Activated gamma-delta T cell (primary cell): Measurements from ENCODE around the gene PAPPA2.

Source experiments
- DNase-seq: peaks from one replicate; lab custom pipeline; 2025; lab: John Stamatoyannopoulos, UW

PAPPA2 gene

DNA sequence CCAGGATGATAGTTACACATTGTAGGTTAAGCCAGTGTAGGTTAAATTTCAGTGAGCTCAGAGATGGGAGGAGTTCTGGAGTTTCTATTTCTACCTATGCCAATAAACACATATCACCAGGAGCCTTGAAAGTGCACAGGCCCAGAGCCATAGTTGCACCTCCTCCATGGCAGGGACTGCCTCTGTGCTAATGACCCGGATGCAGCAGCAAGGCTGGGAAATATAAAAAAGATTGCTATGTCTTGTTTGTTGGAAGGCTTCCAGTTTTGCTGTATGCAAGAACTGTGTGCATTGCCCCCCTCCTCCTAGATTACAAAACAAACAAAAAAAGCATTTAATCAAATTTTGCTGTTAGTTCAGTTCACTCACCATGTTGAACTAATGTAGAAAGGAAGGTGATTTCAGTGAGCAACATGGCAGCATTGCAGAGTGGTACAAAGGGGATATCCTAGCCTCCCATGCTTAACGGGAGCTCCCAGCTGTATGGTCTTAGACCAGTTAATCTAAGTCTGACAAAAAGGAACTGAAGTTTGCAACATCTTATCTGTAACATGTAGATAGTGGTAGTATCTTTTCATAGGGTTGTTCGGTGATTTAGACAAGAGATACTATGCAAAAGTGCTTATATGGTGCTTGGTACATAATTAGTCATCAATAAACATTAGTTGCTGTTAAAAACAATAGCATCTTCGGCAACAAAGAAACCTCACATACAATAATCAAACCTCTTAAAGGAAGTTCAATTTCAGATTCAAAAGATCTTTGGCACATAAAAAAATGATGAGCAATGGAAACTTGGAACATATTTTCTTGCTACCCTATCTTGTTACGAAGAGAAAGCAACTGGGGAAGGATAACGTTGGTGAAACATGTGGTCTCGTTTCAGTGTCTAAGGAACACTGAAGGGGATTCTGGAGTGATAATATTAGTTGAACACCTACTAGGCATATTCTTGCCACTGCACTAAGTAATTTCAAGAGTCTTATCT, 392.1 kb downstream of the PAPPA2 start:
- no peak for DNase-seq

DNA sequence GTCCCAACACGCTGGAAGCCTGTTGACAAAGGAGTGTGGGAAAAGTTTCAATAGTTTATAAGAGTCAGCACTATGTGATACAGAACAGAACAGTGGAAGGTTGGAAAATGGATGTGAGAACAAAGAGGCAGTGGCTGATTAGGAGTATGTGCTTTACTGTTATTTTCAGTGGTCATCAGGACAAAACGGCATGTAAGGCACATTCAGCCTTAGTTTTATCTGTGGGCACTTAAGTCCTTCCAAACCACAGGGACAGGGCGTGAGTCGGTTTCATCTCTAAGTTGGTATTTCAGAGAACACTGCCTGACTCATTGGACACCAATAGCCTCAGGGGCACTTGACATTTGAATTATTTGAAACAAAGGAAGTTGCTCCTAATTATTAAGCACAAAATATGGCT, 394.7 kb downstream of the PAPPA2 start:
- DNase-seq = no peak

DNA sequence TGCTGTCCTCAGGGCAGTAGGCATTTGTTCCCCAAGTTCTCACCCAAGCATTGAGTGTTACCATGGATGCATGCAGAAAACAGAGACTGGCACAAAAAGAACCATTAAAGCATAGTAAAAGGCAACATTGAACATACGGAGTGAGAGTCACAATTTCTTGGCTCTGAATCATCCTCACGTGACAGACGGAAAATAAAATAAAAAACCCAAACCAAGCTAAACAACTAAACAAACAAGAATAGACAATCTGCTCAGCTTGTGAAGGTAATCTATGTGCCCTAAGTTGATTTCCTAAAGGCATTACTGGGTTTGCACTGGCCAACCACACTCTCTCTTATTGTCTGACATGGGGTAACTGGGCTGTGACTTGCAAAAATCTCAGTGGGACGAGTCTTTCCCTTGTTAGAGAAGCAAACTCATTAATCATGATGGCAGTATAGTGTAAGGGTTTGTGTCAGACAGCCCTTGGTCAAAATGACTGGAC, 395.5 kb downstream of the PAPPA2 start:
- no peak for DNase-seq

DNA sequence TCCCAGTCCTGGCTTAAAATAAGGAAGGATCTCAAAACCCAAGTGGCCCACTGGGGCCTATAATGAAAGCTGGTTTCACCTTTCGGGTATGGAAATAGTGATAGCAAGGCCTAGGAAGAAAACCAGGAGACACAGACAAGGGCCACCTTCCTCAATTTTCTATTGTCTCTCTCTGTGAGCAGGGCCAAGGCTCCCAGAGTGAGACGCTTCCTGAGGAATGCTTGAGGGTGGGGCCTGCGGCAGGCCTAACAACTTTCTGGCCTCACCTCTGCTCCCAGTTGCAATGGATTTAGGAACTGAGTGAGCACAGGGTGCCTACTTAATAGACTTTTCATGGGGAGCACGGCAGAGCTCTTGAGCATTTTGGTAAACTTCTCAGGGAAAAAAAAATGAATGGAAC, 400.6 kb downstream of the PAPPA2 start:
- DNase-seq = no peak

DNA sequence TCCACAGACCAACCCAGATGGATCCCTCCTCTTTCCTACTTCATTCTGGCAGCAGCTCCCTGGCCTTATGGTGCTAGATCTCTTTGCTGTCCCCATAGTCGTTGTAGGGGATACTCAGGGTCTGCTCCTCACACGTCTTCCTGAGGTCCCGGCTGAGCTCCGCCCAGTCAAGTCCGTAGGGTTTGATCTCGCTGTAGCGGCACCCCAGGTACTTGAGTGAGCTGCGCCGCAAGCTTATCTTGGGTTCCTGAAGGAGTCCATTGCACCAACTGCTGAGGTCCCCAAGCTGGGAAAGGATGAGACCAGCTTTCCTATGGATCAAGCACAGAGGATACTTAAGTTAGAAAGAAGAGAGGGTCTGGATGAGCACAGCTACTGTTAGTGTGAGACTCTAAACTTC, 401.2 kb downstream of the PAPPA2 start:
- DNase-seq = no peak

DNA sequence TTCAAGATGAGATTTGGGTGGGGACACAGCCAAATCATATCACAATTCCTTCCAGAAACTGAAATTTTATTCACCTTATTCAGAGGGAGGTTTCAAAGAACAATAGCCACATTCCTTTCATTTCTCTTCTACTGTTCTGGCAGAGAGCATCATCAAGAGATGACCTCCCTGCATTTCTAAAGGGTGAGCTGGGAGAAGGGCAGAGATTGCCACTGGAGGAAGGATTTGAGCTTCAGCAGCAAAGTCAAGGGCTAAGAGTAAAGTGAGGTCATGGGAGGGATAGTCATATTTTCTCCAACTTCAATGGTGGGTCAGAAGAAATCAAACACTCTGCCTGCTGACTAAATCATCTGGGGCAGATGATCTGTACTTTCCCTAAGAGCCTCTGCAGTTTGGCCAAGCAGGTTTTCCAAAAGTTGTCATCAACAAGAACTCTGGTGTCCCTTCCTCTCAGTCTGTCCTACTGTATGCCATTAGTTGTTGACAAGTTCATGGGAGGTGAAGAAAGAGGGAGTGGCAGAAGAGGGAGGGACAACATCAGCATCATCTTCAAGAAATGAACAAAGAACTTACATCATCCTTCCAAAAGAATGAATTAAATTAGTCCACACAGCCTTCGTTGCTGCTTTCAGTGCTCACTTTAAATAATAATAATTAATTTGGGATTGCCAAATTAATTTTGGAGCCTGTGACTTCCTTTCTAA, 403.2 kb downstream of the PAPPA2 start:
- DNase-seq = no peak

DNA sequence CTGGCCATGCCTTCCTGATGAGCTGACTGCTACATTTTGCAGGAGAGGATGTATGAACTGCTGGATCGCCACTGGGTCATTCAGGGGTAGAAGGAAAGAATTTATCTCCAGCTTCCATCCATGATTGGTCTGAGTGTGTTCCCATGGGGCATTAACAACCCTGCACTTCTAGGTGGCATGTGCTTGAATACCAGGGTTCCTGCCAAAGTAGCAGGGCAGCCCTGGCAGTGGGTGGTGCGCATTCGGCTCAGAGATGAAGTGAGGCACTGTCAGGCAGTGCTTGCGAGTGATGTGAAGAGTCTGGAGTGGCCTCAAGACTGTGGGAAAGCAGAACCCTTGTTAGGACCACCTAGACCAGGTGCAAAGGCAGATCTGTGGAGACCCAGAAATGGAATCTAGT, 406.6 kb downstream of the PAPPA2 start:
- DNase-seq = no peak

DNA sequence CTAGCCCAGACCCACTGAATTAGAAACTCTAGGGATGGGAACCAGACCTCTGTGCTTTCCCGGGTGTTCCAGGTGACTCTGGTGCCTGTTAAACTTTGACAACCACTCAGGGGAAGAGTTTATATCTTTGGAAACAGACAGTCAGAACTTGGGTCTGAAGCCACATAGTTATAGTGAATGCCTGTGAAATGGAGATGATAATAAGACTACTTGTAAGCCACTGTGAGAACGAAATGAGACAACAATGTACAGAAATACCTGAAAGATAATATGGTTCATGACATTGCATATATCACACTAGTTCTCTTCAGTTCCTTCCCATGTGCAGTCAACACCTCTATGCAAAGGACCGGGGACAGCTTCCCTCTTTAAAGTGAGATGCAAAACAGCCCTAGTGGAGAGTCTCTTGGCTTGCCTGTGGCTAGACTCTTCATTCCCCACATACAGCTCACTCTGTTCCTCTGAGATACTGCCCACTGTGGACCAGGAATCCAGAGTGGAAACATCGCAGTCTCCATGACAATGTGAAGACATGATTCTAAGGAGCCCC, 414.1 kb downstream of the PAPPA2 start:
- DNase-seq = no peak

DNA sequence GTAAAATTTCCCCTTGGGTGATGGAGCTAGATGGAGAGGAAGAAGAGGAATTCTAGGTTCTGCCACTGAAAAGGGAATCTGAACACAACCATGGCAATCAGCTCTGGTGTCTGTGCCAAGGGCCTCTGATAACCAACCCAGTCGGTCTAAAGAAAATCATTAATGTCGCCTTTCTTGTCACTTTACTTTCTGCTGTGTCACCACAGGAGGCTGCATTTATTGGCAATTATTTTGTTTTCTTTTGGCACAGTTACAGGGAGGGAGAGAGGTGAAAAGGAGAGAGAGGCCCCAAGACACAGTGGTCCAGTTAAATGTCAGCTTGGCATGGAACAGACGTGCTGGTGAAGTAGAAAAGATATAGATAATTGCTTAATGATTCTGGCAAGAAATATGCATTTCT, 414.6 kb downstream of the PAPPA2 start:
- no peak for DNase-seq

DNA sequence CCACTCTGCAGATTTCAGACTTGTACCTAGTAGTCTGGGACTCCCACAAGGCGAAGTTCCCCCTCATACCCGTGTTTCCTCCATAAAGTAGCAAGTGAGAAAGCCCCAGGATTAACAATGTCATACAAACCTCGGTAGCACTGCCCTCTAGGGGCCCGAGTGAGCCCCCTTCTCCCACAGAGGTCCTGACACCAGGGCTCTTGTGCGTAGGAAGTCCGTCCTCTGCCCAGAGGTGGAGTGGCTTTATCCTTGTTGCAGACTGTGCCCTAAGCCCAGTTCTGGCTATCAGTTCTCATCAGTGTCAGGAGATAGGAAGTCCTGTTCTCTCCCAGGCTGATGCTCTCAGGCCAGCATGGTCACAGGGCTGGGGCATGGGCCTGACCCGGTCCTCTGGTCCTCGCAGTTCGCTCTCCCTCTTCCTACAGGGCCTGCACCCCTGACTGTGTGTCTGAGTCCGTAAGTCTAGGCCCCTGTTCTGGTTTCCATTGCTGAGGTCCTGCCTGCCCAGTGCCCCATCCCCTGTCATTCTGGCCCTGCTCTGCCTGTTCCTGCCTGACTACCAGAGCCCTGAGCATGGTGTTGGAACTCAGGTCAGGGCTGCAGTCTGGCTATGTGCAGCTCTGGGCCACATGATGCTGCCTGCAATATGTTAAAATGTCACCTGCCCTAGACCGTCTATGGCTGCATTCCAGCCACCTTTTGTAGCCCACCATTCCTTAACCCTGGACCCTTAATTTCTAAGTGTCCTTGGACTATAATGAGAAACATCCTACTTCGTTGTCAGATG, 416.0 kb downstream of the PAPPA2 start:
- DNase-seq = no peak

DNA sequence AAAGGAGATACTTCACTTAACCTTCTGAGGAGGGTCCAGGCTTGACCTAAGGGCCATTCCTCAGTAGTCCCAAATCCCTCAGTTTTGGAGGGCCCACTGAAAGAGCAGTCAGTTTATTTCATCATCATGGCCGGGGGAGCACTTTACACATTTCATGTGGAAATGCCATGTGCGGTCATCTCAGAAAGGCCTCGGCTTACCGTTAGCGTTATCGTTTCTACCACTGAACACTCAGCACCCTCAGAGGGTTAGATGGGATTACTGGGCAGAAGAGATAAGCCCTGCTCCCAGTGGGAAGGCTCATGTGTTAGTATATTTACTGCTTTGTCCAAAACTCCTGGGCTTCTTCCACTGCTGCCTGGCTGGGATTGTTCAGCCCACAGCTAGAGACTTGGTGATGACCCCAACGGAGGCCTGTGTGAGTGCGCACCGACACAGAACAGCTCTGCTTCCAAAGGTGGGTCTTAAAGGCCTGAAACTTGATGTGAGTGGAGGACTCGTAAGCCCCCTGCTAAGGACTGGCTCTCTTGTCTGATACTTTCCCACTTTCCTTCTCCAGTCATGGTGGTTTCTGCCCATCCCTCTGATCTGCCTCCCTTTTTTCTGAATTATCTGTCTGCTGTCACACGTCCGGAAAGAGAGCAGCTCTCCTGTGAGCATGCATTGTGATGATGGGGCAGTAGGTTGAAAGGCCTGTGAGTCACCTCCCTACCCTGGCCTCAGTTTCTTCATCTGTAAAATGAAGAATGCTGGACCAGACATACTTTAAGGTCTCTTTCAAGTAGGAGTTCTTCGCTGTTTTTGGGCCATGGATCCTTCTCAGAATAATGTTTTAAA, 417.0 kb downstream of the PAPPA2 start:
- DNase-seq = no peak

DNA sequence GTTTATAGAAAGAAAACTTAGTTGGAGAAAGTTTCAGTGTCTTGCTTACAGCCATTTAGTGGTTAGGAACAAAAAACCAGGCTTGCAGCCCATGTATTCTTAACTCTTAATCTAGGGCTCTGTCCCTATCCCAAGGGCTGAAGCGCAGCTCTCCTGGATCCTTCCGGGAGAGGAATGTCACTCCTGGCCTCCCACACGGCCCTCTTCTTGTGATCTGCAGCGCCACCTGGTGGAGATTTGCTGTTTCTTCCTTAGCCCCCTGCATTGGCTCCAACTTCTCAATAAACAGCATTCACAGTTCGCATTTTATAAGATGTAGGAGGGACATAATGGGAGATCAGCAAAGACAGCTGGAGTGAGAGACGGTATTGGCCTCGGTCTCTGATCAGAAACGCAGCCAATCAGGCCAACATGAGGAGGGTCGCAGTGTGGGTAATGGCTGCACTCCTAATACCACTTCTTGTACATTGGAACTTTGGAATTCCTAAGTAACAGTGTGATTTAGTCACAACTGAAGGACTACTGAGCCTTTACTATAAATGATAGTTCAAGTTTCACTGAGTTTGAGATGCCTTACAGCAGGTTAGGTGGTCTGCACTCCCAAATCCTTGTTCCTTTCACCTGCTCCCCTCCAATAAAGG, 418.1 kb downstream of the PAPPA2 start:
- DNase-seq = no peak

DNA sequence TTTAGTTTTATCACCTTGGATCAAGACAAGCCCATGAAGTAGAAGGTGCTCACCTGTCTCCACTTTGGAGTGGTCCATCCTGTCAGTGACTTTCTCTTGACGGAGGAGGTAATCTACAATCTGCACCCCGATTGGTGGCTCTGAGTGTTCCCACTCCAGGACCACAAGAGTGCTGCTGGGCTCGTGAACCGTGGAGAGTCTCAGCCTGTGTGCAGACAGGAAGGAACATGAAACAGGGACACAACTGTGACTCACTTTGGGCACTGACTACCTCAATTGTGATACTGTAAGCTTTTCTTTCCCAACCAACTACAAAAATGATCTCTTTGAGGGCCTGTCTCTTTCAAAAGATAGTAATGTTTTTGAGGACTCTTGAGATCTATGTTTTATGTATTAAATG, 421.3 kb downstream of the PAPPA2 start:
- DNase-seq = no peak

DNA sequence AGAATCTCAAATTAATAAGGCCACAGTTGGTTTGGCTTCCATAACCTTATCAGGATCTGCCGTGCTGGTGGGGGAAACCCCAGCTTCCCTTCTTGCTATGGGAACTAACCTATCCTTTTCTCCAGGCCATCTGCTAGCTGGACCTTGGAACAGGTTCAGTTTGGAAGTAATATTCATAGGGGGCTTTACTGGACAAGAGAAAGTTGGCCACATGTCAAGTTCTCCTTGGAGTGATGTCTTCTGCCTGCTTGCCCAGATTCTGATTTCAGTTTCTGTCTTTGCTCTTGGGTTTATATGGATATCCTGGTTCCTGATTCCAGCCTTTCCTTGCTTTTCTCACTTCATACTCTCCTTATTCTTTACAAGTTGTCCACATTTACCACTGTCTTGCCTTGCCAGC, 421.9 kb downstream of the PAPPA2 start:
- DNase-seq = no peak

DNA sequence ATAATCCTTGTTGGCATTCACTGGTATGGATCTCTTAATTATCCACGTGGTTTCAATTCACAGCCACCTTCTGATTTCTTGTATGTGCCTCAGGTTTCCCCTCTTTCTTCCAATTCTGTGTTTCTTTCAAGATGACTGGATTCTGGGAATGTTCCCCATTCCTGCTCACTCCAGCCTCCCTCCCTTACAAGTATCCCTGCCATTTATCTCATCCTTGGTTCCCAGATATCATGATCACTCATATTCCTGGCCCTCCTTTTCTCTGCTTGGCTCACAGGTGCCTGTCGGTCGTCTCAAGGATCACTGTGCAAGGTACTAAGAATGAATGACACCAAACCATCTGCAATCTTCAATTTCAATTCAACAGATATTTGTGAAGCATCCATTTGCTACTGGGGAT, 422.4 kb downstream of the PAPPA2 start:
- no peak for DNase-seq

DNA sequence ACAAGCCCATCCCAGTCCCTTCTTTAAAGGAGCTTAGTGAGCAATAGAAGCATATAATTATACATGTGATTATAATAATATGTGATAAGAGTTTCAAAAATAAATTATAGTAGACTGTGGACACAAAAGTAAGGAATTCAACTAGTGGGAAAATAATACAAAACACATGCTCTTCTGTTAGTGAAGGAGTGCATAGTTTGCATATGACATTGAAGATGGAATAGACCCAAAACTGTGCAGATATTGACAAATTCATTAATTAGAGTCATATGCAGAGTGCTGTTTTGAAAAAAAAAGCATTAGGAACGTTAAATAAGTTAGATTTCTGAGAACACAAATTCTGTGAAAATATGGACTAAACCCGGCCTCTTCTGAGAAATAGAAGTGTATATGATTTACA, 422.8 kb downstream of the PAPPA2 start:
- no peak for DNase-seq

DNA sequence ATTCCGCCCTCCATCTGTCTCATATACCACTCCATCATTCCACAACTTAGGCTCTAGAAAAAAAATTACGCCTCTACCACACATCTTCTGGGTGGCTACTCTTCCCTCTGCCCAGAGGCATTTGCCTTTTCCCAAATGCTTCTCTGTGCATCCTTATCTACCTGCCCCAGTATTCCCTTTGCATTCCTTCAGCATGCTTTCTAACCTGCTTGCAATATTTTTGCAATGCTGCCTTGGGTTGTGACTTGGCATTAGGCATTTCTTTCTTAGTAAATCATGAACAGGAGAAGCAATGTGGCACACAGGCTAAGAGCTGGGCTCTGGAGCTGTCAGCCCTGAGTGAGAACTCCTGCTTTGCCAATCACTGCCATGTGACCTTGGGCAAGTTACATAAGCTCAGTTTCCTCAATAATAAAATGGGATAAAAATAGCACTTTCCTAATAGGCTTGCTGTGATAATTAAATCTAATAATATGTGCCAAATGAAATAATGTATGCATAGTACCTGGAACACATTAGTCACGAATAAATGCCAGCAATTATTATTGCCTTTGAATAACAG, 425.6 kb downstream of the PAPPA2 start:
- DNase-seq = no peak

DNA sequence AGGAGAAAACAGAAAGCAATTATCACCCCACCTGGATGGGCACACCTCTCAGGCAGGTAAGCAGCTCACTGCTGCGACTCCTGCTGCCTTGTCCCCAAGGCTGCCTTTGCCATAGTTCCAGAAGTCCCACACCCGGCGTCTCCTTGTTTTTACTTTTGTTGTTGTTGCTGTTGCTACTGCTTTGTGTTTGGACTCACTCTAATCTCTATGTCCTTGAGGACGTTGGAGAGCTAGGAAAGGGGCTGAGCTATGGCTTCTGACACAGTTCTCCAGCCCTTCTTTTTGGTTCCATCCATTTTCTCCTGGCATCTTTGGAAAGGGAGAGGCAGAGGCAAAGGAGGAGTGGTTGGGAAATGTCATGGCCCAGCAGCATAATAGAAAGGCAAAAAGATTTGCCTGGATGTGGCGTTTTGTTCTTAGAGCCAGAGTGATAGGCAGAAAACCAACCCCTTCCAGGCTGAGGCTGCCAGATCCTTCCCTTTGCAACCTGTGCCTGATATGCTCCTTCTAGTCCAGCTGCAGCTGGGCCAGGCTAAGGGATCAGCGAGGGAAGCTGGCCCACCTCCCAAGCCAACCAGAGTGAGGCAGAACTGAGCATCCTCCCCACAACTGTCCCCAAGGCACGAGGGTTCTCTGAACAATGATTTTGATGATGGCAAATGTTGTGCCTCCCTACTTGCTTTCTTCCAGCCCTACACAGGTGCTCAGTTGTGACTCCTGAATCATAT, 430.8 kb downstream of the PAPPA2 start:
- no peak for DNase-seq

DNA sequence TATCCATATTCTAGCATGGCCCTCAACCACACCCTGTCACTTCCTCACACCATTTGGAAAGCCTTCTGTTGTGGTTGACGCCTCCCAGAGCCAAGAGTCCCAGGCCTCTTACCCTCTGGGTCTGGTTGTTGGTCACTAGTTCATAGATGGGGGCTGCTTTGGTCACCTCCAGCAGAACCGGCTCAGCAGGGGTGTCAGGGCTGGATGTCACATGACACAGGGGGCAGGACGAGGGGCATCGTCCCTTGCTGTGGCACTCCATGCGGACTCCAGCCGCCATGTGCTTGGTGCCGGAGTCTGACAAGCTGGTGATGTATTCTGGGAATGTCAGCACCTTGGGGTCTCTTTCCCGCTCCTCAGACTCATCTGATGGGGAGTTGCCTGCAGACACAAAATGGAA, 431.5 kb downstream of the PAPPA2 start:
- DNase-seq = no peak
